GM21529 (cell line): Measurements from ENCODE around the gene PCDHA4.
"Not testable (repeated sequence)": the region's sequence is repeated elsewhere in the genome, so short reads cannot be mapped to it uniquely, and the experiment has no call there.

ENCODE experiments used
- ATAC-seq: cut with Tn5 transposase; IDR thresholded peaks from one replicate; pipeline ENCODE4 v1.9.1; 2021; ENCODE audit not compliant: unreplicated experiment

The PCDHA4 gene

GRCh38 chr5:140821375-140822280 is 14.8 kb downstream of the PCDHA4 start, which contains the start of gene PCDHA5:
Gene PCDHA5 (plus strand): TSS chr5:140821613.
- no peak for ATAC-seq

- no peak for ATAC-seq
Measured at GRCh38 chr5:140822281-140822629, 15.4 kb downstream of the PCDHA4 start.

GRCh38 chr5:140822969-140823368 is 16.1 kb downstream of the PCDHA4 start:
- ATAC-seq, result not testable (repeated sequence)

- no peak for ATAC-seq
Measured at GRCh38 chr5:140823475-140823874, 16.6 kb downstream of the PCDHA4 start.

GRCh38 chr5:140827704-140828361 is 21.0 kb downstream of the PCDHA4 start, which contains the start of gene PCDHA6:
Gene PCDHA6 (plus strand): TSS chr5:140827960. CDS start chr5:140828092, 132 bp downstream.
- ATAC-seq, result no peak

GRCh38 chr5:140828362-140828737 is 21.5 kb downstream of the PCDHA4 start:
- ATAC-seq, result no peak

GRCh38 chr5:140829511-140830501 is 22.9 kb downstream of the PCDHA4 start:
- ATAC-seq, result not testable (repeated sequence)

GRCh38 chr5:140833993-140834392 is 27.1 kb downstream of the PCDHA4 start, which contains the start of gene PCDHA7:
Gene PCDHA7 (plus strand): TSS chr5:140834269. CDS start chr5:140834384, 115 bp downstream.
- no peak for ATAC-seq

GRCh38 chr5:140834439-140835008 is 27.7 kb downstream of the PCDHA4 start:
- ATAC-seq, result not testable (repeated sequence)

GRCh38 chr5:140835622-140836510 is 29.0 kb downstream of the PCDHA4 start:
- ATAC-seq, result no peak

GRCh38 chr5:140840978-140841962 is 34.4 kb downstream of the PCDHA4 start, which contains the start of gene PCDHA8:
Gene PCDHA8 (plus strand): TSS chr5:140841187. CDS start chr5:140841322, 135 bp downstream.
- ATAC-seq, result no peak

- ATAC-seq, result no peak
Measured at GRCh38 chr5:140842798-140843733, 36.2 kb downstream of the PCDHA4 start.

GRCh38 chr5:140848139-140849102 is 41.6 kb downstream of the PCDHA4 start, which contains the start of gene PCDHA9:
Gene PCDHA9 (plus strand): TSS chr5:140848382. CDS start chr5:140848496, 114 bp downstream.
- not testable (repeated sequence) for ATAC-seq

GRCh38 chr5:140849831-140850634 is 43.2 kb downstream of the PCDHA4 start:
- not testable (repeated sequence) for ATAC-seq
